Activated CD4-positive, alpha-beta T cell treated with anti-CD3 and anti-CD28 coated beads for 36 hours (primary cell): ENCODE measurements around the gene DDX41. TPM values are rescaled to one million over a fixed set of nuclear protein-coding genes. Genes with fewer than 3 reads are reported as not detected.
A peak's percentile ranks its signal among the peaks of the same experiment; 100 is the strongest.

Experiments
- ATAC-seq: fragments of 200-7000 bp; cut with Tn5 transposase; one replicate; pipeline ENCODE4 v1.10.0; 2021; ENCODE audit warnings: mild to moderate bottlenecking, moderate library complexity
- CTCF ChIA-PET: fragments of 350-600 bp; sonication (Branson Sonifier 250); formaldehyde crosslinking; loops from one replicate; lab custom pipeline; 2021; ENCODE audit warnings: antibody characterized with exemption; lab: Charles Lee
- POLR2A ChIA-PET: fragments of 350-600 bp; sonication (Branson Sonifier 250); formaldehyde crosslinking; loops from one replicate; lab custom pipeline; 2021; ENCODE audit warnings: antibody characterized with exemption, inconsistent platforms; lab: Charles Lee
- DNase-seq: peaks from one replicate; pipeline ENCODE4 v3.0.0-alpha.2; 2020
- H3K27ac Mint-ChIP-seq: one replicate; pipeline ENCODE4 v1.8.0; 2021; ENCODE audit warnings: mixed read lengths
- H3K27me3 Mint-ChIP-seq: one replicate; pipeline ENCODE4 v1.8.0; 2021; ENCODE audit warnings: mixed read lengths
- H3K36me3 Mint-ChIP-seq: one replicate; pipeline ENCODE4 v1.8.0; 2021; ENCODE audit warnings: low read depth, mixed read lengths
- H3K4me1 Mint-ChIP-seq: one replicate; pipeline ENCODE4 v1.8.0; 2021; ENCODE audit warnings: mixed read lengths
- H3K4me3 Mint-ChIP-seq: one replicate; pipeline ENCODE4 v1.8.0; 2021; ENCODE audit warnings: mild to moderate bottlenecking, moderate library complexity, mixed read lengths
- H3K9me3 Mint-ChIP-seq: one replicate; pipeline ENCODE4 v1.8.0; 2021; ENCODE audit warnings: low read depth, mixed read lengths
- intact Hi-C, 2 experiments: fragments of 100-400 bp; cut with DNase I in 1 of 2; cut with micrococcal nuclease in 1 of 2; formaldehyde crosslinking; loops; one replicate each; pipeline versions ENCODE4 v1.14.2 to v1.15.1; 2022 to 2024; cut with DNase I, micrococcal nuclease
- total RNA-seq, 2 experiments: library from RNA; stranded (reverse); gene quantifications; one replicate each; pipeline ENCODE4 v1.2.3, GENCODE V29; 2021

DDX41 gene
- total RNA-seq, 2 experiments from 2014 or later, result 192 to 197 TPM

GRCh38 chr5:177473443-177474001, 43.2 kb downstream of the DDX41 start, which contains the start of gene DBN1:
Gene DBN1, minus strand, starts transcription at chr5:177473634. Its CDS starts 113 bp downstream, at chr5:177473521.
- Mint-ChIP-seq H3K9me3 (no peaks in the 10 kb centered on the region), H3K4me1 (peaks cover 35% of the 10 kb centered on the region), H3K27ac (peak within 1 kb of the TSS; percentile 70), H3K36me3 (peaks cover 2% of the 10 kb centered on the region), H3K4me3 (peak within 1 kb of the TSS; percentile 65), H3K27me3 (peaks cover 4% of the 10 kb centered on the region)
- peak; percentile 62 for DNase-seq
- ChIA-PET POLR2A (no interaction called here), CTCF (interaction anchor here (0.7 to 1.5 kb wide), 7 partner anchors 16 to 83 kb away, joined by 3 to 5 read pairs (median 3); no protein-coding TSS in a partner anchor)
- intact Hi-C loops, result loop anchor here in 1 of 2 experiments (1.0 kb wide), 2 partner anchors 24 to 43 kb away; partner anchors contain the start of genes DDX41 and PDLIM7
- ATAC-seq, result peak; percentile 44

GRCh38 chr5:177472460-177473442, 44.0 kb downstream of the DDX41 start:
- intact Hi-C loops, result loop anchor here in 1 of 2 experiments (1.0 kb wide), 3 partner anchors 16 to 44 kb away; partner anchors contain the start of genes DDX41 and PDLIM7
- H3K9me3 Mint-ChIP-seq, result no peaks in the 10 kb centered on the region
- POLR2A ChIA-PET, result interaction anchor here (0.6 to 0.7 kb wide), 2 partner anchors 15 to 103 kb away, joined by 3 to 4 read pairs; no protein-coding TSS in a partner anchor
- H3K27me3 Mint-ChIP-seq, result peaks cover 4% of the 10 kb centered on the region
- ATAC-seq (peak; percentile 44), DNase-seq (peak; percentile 78)
- H3K27ac Mint-ChIP-seq, result no peak overlapping the region
- CTCF ChIA-PET, result interaction anchor here (0.8 to 1.6 kb wide), 10 partner anchors 15 to 113 kb away, joined by 3 to 6 read pairs (median 4); no protein-coding TSS in a partner anchor
- H3K4me1 Mint-ChIP-seq, result peaks cover 27% of the 10 kb centered on the region
- H3K4me3 Mint-ChIP-seq, result peak overlapping the region; percentile 65
- H3K36me3 Mint-ChIP-seq, result peaks cover 2% of the 10 kb centered on the region

- intact Hi-C loops, result loop anchor here in 1 of 2 experiments (1.0 kb wide), 1 partner anchor 15 kb away; no protein-coding TSS in a partner anchor
- ATAC-seq (no peak), DNase-seq (no peak)
- ChIA-PET CTCF (interaction anchor here (0.9 to 1.6 kb wide), 7 partner anchors 9 to 113 kb away, joined by 3 to 6 read pairs (median 4); no protein-coding TSS in a partner anchor), POLR2A (interaction anchor here (0.6 kb wide), 1 partner anchor 102 kb away, joined by 4 read pairs; no protein-coding TSS in a partner anchor)
- Mint-ChIP-seq H3K36me3 (peaks cover 2% of the 10 kb centered on the region), H3K4me3 (peak overlapping the region; percentile 65), H3K27me3 (peaks cover 4% of the 10 kb centered on the region), H3K9me3 (no peaks in the 10 kb centered on the region), H3K4me1 (peaks cover 25% of the 10 kb centered on the region), H3K27ac (no peak overlapping the region)
These were observed 45.0 kb downstream of the DDX41 start for GRCh38 chr5:177471610-177472356.

DNA sequence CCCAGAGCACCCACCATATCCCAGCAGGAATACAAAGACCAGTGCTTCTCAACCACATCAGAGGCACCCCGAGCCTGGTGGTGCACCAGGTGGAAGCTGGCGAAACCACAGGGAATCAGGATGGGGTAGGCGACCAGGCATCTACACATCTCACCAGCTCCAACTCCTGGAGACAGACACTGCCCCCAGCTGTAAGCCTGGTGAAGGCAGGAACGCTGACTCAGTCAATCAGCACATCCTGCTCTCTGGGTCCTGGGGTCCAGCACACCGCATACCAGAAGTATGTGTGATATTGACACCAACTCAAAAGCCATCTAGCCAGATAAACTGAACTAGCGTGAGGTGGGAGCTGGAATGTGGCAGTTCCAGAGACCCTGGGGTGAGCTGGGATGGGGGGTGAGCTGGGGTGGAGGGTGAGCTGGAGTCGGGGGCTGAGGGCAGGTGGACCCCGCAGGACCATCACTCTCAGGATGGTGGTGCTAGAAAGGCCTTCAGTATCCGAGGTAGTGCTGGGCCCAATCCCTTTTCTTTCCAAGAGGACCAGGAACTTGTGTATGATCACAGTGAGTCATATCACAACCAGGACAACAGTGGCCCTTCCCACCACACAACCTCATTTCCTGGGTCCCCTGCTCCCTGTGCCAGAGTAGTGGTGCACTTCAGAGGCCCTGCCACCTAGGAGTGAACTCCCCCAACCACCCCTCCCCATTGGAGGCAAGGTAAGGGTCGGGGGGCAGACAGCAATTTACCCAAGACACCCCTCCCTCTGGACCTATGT, 45.8 kb downstream of the DDX41 start:
- H3K4me1 Mint-ChIP-seq, result peaks cover 19% of the 10 kb centered on the region
- no peak overlapping the region for H3K27ac Mint-ChIP-seq
- ATAC-seq, result no peak
- intact Hi-C loops, result no loop called here
- H3K27me3 Mint-ChIP-seq, result peaks cover 4% of the 10 kb centered on the region
- peaks cover 3% of the 10 kb centered on the region for H3K36me3 Mint-ChIP-seq
- DNase-seq, result no peak
- ChIA-PET CTCF (interaction anchor here (0.9 to 1.1 kb wide), 4 partner anchors 10 to 39 kb away, joined by 3 to 5 read pairs (median 4); no protein-coding TSS in a partner anchor), POLR2A (no interaction called here)
- no peak overlapping the region for H3K4me3 Mint-ChIP-seq
- no peaks in the 10 kb centered on the region for H3K9me3 Mint-ChIP-seq

GRCh38 chr5:177469750-177470525, 46.8 kb downstream of the DDX41 start:
- Mint-ChIP-seq H3K36me3 (peaks cover 11% of the 10 kb centered on the region), H3K4me1 (peaks cover 10% of the 10 kb centered on the region), H3K9me3 (no peaks in the 10 kb centered on the region), H3K4me3 (no peak overlapping the region), H3K27me3 (peaks cover 4% of the 10 kb centered on the region), H3K27ac (no peak overlapping the region)
- ATAC-seq, result no peak
- no peak for DNase-seq
- ChIA-PET POLR2A (no interaction called here), CTCF (interaction anchor here (0.9 to 1.6 kb wide), 4 partner anchors 13 to 79 kb away, joined by 3 to 5 read pairs (median 4); no protein-coding TSS in a partner anchor)
- intact Hi-C loops, result no loop called here

GRCh38 chr5:177468685-177469628, 47.8 kb downstream of the DDX41 start:
- CTCF ChIA-PET, result interaction anchor here (0.6 to 1.6 kb wide), 3 partner anchors 12 to 80 kb away, joined by 3 to 5 read pairs (median 4); no protein-coding TSS in a partner anchor
- no peak for ATAC-seq
- peaks cover 2% of the 10 kb centered on the region for H3K27me3 Mint-ChIP-seq
- H3K4me1 Mint-ChIP-seq, result peaks cover 6% of the 10 kb centered on the region
- intact Hi-C loops, result no loop called here
- no peak overlapping the region for H3K27ac Mint-ChIP-seq
- POLR2A ChIA-PET, result no interaction called here
- no peak overlapping the region for H3K4me3 Mint-ChIP-seq
- peaks cover 10% of the 10 kb centered on the region for H3K36me3 Mint-ChIP-seq
- DNase-seq, result no peak
- H3K9me3 Mint-ChIP-seq, result no peaks in the 10 kb centered on the region

DNA sequence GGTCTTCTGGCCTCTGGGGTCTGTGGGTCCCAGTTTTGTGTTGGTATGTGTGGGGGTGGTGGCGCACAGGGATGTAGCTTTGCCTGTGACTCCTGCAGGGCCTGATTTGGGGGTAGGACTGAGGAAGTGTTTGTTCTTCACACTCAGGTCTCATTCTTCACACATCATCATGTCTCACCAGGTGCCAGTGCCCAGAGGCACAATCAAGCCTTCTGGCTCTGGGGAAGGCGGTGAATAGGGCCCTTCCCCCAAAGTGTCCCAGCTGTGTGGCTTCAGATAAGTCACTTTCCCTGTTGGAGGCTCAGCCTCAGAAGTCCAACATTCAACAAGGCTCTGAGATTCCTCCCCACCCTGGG, 48.5 kb downstream of the DDX41 start:
- POLR2A ChIA-PET, result no interaction called here
- Mint-ChIP-seq H3K36me3 (peaks cover 9% of the 10 kb centered on the region), H3K9me3 (no peaks in the 10 kb centered on the region), H3K4me1 (peaks cover 5% of the 10 kb centered on the region), H3K27ac (no peak overlapping the region), H3K4me3 (no peak overlapping the region), H3K27me3 (no peaks in the 10 kb centered on the region)
- ATAC-seq (no peak), DNase-seq (no peak)
- CTCF ChIA-PET, result interaction anchor here (0.6 kb wide), 1 partner anchor 79 kb away, joined by 3 read pairs; no protein-coding TSS in a partner anchor
- intact Hi-C loops, result no loop called here

DNA sequence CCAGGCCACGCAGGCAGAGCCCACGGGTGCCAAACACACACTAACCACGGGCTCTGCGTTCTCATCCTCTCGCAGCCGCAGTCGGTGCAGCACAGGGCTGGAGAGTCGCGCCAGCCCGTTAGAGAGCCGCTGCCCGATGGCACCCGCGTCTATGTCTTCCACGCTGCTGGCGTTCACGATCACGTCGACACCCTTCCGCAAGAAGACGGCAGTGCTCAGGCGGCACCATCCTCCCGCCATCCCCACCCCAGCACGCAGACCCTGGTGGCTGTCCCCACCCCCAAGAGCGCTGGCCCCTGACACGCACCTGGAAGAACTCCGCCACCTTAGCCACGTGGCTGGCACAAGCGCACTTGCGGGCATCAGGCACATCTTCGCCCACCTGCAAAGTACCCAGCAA, 49.3 kb downstream of the DDX41 start:
- intact Hi-C loops, result no loop called here
- Mint-ChIP-seq H3K36me3 (peaks cover 9% of the 10 kb centered on the region), H3K4me3 (no peak overlapping the region), H3K9me3 (no peaks in the 10 kb centered on the region), H3K4me1 (peaks cover 5% of the 10 kb centered on the region), H3K27me3 (no peaks in the 10 kb centered on the region), H3K27ac (no peak overlapping the region)
- ATAC-seq, result no peak
- ChIA-PET POLR2A (interaction anchor here (0.5 kb wide), 1 partner anchor 10 kb away, joined by 3 read pairs; no protein-coding TSS in a partner anchor), CTCF (no interaction called here)
- no peak for DNase-seq

DNA sequence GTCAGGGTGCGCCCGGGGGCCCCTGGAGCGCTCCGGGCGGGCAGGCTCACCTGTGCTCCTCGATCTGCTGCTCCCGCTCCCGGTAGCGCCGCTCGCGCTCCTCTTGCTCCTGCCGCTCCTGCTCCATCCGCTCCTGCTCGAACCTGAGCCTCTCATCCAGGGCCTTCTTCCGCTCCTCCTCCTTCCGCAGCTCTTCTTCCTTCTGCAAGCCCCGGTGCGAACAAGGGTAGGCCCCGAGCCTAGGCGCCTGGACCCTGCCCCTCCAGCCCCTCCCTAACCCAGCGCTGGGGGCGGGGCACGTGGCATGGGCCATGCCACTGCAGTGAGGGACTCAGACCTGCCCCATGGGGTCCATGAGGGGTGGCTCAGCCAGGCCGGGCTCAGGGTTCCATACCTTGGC, 49.9 kb downstream of the DDX41 start:
- ATAC-seq (no peak), DNase-seq (no peak)
- intact Hi-C loops, result no loop called here
- Mint-ChIP-seq H3K27me3 (no peaks in the 10 kb centered on the region), H3K9me3 (no peaks in the 10 kb centered on the region), H3K27ac (no peak overlapping the region), H3K4me3 (no peak overlapping the region), H3K4me1 (peaks cover 10% of the 10 kb centered on the region), H3K36me3 (peaks cover 9% of the 10 kb centered on the region)
- POLR2A ChIA-PET, result no interaction called here
- CTCF ChIA-PET, result no interaction called here
